Skeletal muscle tissue (tissue), 4 donors: ENCODE results near the gene ABCB8. TPM values are rescaled to one million over a fixed set of nuclear protein-coding genes. Genes with fewer than 3 reads are reported as not detected.

ENCODE experiments used
- H3K27ac ChIP-seq: one replicate; pipeline ENCODE4 v1.7.0; 2013; ENCODE audit warnings: mild to moderate bottlenecking, low read depth, low read length, inconsistent platforms
- H3K27me3 ChIP-seq, 3 donors: one replicate each; pipeline ENCODE4 v1.7.0; 2013; ENCODE audit warnings: low read length in 3 of 3; ENCODE audit not compliant: control insufficient read depth in 3 of 3, insufficient read depth in 3 of 3
- H3K36me3 ChIP-seq, 3 donors: one replicate each; pipeline ENCODE4 v1.7.0; 2013; ENCODE audit warnings: low read length in 3 of 3; ENCODE audit not compliant: control insufficient read depth in 3 of 3, insufficient read depth in 3 of 3
- H3K4me1 ChIP-seq, 3 donors: one replicate each; pipeline ENCODE4 v1.7.0; 2013; ENCODE audit warnings: low read length in 3 of 3, mild to moderate bottlenecking in 3 of 3; ENCODE audit not compliant: control insufficient read depth in 3 of 3, insufficient read depth in 3 of 3
- H3K4me3 ChIP-seq, 3 donors: one replicate each; pipeline ENCODE4 v1.7.0; 2013; ENCODE audit warnings: low read length in 3 of 3
- H3K9ac ChIP-seq, 3 donors: one replicate each; pipeline ENCODE4 v1.7.0; 2013; ENCODE audit warnings: low read length in 3 of 3, mild to moderate bottlenecking in 3 of 3, moderate library complexity in 2 of 3, low read depth in 1 of 3
- H3K9me3 ChIP-seq, 3 donors: one replicate each; pipeline ENCODE4 v1.7.0; 2013; ENCODE audit warnings: low read length in 3 of 3; ENCODE audit not compliant: control insufficient read depth in 3 of 3
- total RNA-seq: library from RNA; depleted of rRNA; stranded (reverse); fragments of >200 nt; gene quantifications from one replicate; pipeline ENCODE4 v1.2.3, GENCODE V29; 2014
- donor health status: Osteomylitis.

ABCB8 gene
- total RNA-seq, 1 donor from 2014 or later: 15.7 TPM

DNA sequence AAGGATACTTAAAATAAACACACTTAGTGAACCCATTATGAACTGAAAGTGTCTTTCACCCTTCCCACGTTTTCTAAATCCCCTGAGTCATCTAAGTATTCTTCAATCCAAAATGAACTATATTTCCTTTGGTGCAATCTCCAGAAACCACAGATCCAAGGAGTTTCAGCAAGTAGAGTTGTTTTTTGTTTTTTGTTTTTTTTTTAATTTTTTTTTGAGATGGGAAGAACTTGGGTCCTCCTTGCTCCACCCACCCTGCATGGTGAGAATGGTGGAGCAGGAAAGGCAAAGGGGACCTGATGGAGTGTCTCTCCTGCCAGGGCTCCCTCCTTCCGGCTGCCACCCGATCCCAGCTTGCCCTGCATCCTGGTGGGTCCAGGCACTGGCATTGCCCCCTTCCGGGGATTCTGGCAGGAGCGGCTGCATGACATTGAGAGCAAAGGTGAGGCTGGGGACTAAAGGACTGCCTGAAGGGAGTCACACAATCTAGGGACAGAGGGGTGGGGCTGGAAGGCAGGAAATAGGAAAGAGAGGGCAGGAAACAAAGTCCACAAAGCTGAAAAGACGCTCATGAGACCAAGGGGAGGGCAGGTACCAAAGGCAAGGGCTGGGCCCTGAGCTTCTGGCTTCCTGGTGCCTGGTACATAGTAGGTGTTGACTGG, 16.1 kb upstream of the ABCB8 start:
- no peak overlapping the region for H3K9ac ChIP-seq
- no peaks in the 10 kb centered on the region for H3K36me3 ChIP-seq
- no peak overlapping the region for H3K4me3 ChIP-seq
- H3K27me3 ChIP-seq: peaks cover 45 to 60% (median 57%) of the 10 kb centered on the region in 3 donors
- no peak overlapping the region for H3K27ac ChIP-seq
- peaks cover 6 to 29% (median 21%) of the 10 kb centered on the region in 3 donors for H3K4me1 ChIP-seq
- H3K9me3 ChIP-seq: no peaks in the 10 kb centered on the region

- Histone ChIP-seq H3K9me3 (no peaks in the 10 kb centered on the region), H3K27me3 (peaks cover 49 to 67% (median 65%) of the 10 kb centered on the region in 3 donors), H3K9ac (no peak overlapping the region), H3K4me3 (no peak overlapping the region), H3K27ac (no peak overlapping the region), H3K4me1 (peaks cover 5 to 26% (median 26%) of the 10 kb centered on the region in 3 donors), H3K36me3 (no peaks in the 10 kb centered on the region)
These were observed 15.3 kb upstream of the ABCB8 start for GRCh38 chr7:151012911-151013347.

GRCh38 chr7:151013356-151013732, 14.9 kb upstream of the ABCB8 start:
- Histone ChIP-seq H3K27ac (no peak overlapping the region), H3K9me3 (no peaks in the 10 kb centered on the region), H3K27me3 (peaks cover 52 to 68% (median 66%) of the 10 kb centered on the region in 3 donors), H3K4me1 (peaks cover 7 to 28% (median 27%) of the 10 kb centered on the region in 3 donors), H3K9ac (no peak overlapping the region), H3K36me3 (no peaks in the 10 kb centered on the region), H3K4me3 (peak overlapping the region in 2 of 3 donors; percentile 32 to 54)

DNA sequence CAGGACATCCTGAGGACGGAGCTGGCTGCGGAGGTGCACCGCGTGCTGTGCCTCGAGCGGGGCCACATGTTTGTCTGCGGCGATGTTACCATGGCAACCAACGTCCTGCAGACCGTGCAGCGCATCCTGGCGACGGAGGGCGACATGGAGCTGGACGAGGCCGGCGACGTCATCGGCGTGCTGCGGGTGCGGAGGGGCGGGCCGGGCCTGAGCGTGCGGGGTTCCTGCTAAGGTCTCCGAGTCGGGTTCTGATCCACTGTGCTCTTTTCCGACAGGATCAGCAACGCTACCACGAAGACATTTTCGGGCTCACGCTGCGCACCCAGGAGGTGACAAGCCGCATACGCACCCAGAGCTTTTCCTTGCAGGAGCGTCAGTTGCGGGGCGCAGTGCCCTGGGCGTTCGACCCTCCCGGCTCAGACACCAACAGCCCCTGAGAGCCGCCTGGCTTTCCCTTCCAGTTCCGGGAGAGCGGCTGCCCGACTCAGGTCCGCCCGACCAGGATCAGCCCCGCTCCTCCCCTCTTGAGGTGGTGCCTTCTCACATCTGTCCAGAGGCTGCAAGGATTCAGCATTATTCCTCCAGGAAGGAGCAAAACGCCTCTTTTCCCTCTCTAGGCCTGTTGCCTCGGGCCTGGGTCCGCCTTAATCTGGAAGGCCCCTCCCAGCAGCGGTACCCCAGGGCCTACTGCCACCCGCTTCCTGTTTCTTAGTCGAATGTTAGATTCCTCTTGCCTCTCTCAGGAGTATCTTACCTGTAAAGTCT, 14.3 kb upstream of the ABCB8 start:
- Histone ChIP-seq H3K36me3 (no peaks in the 10 kb centered on the region), H3K27ac (no peak overlapping the region), H3K4me3 (peak overlapping the region; percentile 4 to 54 (median 32)), H3K9me3 (no peaks in the 10 kb centered on the region), H3K9ac (peak overlapping the region in 1 of 3 donors; percentile 25), H3K4me1 (peaks cover 12 to 32% (median 26%) of the 10 kb centered on the region in 3 donors), H3K27me3 (peaks cover 52 to 74% (median 65%) of the 10 kb centered on the region in 3 donors)

GRCh38 chr7:151014950-151015349, 13.3 kb upstream of the ABCB8 start:
- H3K27me3 ChIP-seq: peaks cover 61 to 81% (median 71%) of the 10 kb centered on the region in 3 donors
- H3K36me3 ChIP-seq: no peaks in the 10 kb centered on the region
- peaks cover 12 to 37% (median 26%) of the 10 kb centered on the region in 3 donors for H3K4me1 ChIP-seq
- H3K9me3 ChIP-seq: no peaks in the 10 kb centered on the region
- H3K27ac ChIP-seq: no peak overlapping the region
- no peak overlapping the region for H3K9ac ChIP-seq
- no peak overlapping the region for H3K4me3 ChIP-seq

GRCh38 chr7:151015967-151016366, 12.3 kb upstream of the ABCB8 start:
- peaks cover 71 to 79% (median 72%) of the 10 kb centered on the region in 3 donors for H3K27me3 ChIP-seq
- H3K4me1 ChIP-seq: peaks cover 12 to 37% (median 26%) of the 10 kb centered on the region in 3 donors

GRCh38 chr7:151016505-151016904, 11.7 kb upstream of the ABCB8 start:
- Histone ChIP-seq H3K27me3 (peaks cover 72 to 80% (median 73%) of the 10 kb centered on the region in 3 donors), H3K9me3 (no peaks in the 10 kb centered on the region), H3K9ac (no peak overlapping the region), H3K4me3 (no peak overlapping the region), H3K27ac (no peak overlapping the region), H3K36me3 (no peaks in the 10 kb centered on the region), H3K4me1 (peaks cover 12 to 37% (median 26%) of the 10 kb centered on the region in 3 donors)

More at GRCh38 chr7:151015967-151016366, 12.3 kb upstream of the ABCB8 start:
- H3K4me3 ChIP-seq: no peak overlapping the region
- no peak overlapping the region for H3K9ac ChIP-seq
- no peaks in the 10 kb centered on the region for H3K36me3 ChIP-seq
- H3K27ac ChIP-seq: no peak overlapping the region
- no peaks in the 10 kb centered on the region for H3K9me3 ChIP-seq

DNA sequence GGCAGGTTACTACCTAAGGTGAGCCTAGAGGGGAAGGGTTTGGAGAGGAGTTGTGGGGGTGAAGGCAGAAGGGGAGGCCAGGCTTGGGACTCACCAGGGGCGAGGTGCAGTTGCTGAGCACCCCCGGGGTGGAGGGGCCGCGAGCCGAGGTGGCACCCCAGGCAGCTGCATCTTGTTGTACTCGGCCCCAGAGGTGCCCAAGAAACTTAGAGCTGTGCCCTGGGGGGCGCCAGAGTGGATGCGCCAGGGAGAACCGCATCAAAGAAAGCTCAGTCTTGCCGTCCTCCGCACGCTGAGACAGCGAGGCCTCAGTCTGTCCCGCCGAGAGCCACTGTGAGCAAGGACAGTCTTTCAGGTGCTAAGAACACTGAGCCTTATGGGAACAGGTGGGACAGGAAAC, 11.3 kb upstream of the ABCB8 start:
- no peaks in the 10 kb centered on the region for H3K9me3 ChIP-seq
- no peak overlapping the region for H3K4me3 ChIP-seq
- H3K9ac ChIP-seq: no peak overlapping the region
- H3K36me3 ChIP-seq: no peaks in the 10 kb centered on the region
- peaks cover 72 to 77% (median 73%) of the 10 kb centered on the region in 3 donors for H3K27me3 ChIP-seq
- H3K4me1 ChIP-seq: peaks cover 12 to 37% (median 26%) of the 10 kb centered on the region in 3 donors
- no peak overlapping the region for H3K27ac ChIP-seq

DNA sequence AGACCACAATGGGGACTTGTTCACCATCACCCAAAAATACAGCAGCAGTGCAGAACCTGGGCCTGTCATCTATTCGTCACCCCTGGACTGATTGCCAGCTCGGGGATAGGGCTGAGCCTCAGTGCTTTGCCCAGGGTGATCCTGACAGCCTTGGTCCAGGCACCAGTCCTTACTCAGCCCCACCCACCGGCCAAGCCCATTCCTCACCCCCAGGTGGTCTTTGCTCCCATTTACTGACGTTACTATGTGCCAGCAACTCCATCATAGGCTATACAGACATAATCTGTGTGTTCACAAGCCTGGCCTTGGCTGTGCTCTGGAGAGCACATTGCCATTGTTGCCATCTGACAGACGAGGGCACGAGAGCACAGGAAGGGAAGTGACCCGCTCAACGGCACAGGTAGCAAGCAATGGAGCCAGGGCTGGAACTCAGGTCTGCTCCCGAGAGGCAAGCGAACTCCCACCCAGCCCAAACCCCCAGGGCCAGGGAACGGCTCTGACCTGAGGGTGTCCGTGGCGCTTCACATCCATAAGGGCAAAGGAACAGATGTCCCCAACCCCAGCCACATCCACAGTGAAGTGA, 10.8 kb upstream of the ABCB8 start:
- Histone ChIP-seq H3K27ac (no peak overlapping the region), H3K9me3 (no peaks in the 10 kb centered on the region), H3K27me3 (peaks cover 68 to 72% (median 69%) of the 10 kb centered on the region in 3 donors), H3K36me3 (no peaks in the 10 kb centered on the region), H3K4me1 (peaks cover 12 to 37% (median 26%) of the 10 kb centered on the region in 3 donors), H3K4me3 (peak overlapping the region in 1 of 3 donors; percentile 43), H3K9ac (no peak overlapping the region)
